ENCODE data around the gene LRP5.
"Not testable (repeated sequence)": the region's sequence is repeated elsewhere in the genome, so short reads cannot be mapped to it uniquely, and the experiment has no call there.

LRP5 gene

DNA sequence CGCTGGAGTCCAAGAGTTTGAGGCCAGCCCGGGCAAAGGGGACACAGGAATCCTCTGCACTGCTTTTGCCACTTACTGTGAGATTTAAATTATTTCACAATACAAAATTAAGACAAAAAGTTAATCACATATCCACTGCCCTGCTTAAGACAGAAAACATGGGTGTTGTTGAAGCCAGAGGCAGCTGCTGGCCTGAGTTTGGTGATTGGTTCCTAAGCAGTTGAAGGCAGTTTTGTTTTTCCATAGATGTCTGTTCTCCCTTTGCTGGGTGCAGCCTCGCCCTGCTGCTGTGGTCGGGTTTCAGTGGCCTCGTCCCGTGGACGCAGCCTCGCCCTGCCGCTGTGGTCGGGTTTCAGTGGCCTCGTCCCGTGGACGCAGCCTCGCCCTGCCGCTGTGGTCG lies 77.9 kb downstream of the LRP5 start:
- DNase-seq (ENCODE audit: low spot score): no peak
- Mint-ChIP-seq H3K36me3 (ENCODE audit: low read depth) (no peaks in the 10 kb centered on the region), H3K4me3 (no peak overlapping the region), H3K27me3 (ENCODE audit: low read depth) (no peaks in the 10 kb centered on the region), H3K27ac (no peak overlapping the region), H3K4me1 (ENCODE audit: low read depth) (no peaks in the 10 kb centered on the region), H3K9me3 (no peaks in the 10 kb centered on the region)

DNA sequence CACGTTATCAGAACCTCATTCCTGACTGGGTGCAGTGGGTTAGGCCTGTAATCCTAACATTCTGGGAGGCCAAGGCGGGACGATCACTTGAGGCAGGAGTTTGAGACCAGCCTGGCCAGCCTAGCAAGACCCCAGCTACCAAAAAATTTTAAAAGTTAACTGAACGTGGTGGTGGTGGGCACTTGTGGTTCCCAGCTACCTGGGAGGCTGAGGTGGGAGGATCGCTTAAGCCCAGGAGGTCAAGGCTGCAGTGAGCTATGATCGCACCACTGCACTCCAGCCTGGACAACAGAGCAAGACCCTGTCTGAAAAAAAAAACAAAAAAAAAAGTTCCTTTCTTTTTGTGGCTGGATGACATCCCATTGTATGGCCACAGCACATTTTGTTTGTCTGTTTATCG lies 80.4 kb downstream of the LRP5 start:
- no peaks in the 10 kb centered on the region for H3K27me3 Mint-ChIP-seq (ENCODE audit: low read depth)
- H3K4me1 Mint-ChIP-seq (ENCODE audit: low read depth): no peaks in the 10 kb centered on the region
- no peak overlapping the region for H3K27ac Mint-ChIP-seq
- no peaks in the 10 kb centered on the region for H3K36me3 Mint-ChIP-seq (ENCODE audit: low read depth)
- H3K9me3 Mint-ChIP-seq: no peaks in the 10 kb centered on the region
- H3K4me3 Mint-ChIP-seq: no peak overlapping the region
- no peak for DNase-seq (ENCODE audit: low spot score)

DNA sequence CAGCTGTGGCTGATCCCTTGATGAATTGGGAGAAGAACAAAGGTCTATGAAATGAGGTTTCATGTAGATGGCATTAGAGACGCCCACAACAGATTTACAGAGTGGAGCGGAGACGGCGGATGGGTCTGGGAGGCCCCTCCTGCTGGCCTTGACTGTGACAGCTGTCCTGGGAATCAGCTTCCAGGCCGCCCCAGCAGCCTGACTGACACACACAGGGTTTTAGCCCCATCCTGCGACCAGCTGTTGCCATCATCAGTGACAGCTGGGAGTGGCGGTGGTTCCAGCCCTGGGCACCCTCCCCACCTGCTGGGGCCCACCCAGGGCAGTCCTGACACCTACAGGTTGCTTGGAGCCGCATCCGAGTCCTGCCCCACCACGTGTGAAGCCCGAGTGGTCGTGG lies 84.1 kb downstream of the LRP5 start:
- Mint-ChIP-seq H3K36me3 (ENCODE audit: low read depth) (no peaks in the 10 kb centered on the region), H3K4me1 (ENCODE audit: low read depth) (no peaks in the 10 kb centered on the region), H3K9me3 (no peaks in the 10 kb centered on the region), H3K27me3 (ENCODE audit: low read depth) (no peaks in the 10 kb centered on the region), H3K27ac (no peak overlapping the region), H3K4me3 (no peak overlapping the region)
- DNase-seq (ENCODE audit: low spot score): no peak

DNA sequence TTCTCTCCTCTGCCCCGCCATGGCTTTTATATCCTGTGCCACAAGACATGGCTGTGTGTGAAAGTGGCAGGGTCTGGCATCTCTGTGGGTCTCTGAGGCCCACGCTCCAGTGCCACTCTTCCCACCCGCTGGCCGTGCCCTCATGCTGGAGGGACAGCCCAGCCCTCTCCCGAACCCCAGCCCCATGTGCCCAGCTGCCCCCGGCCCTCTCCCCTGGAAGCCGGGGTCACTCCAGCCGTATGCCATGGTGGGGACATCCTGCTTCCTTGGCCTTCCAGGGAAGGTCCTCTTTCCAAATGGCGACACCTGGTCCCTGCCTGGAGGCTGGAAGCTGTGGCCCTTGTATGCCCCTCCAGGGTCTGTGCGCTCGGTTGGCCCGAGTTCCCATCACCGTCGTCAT lies 84.9 kb downstream of the LRP5 start:
- Mint-ChIP-seq H3K9me3 (no peaks in the 10 kb centered on the region), H3K36me3 (ENCODE audit: low read depth) (no peaks in the 10 kb centered on the region), H3K4me1 (ENCODE audit: low read depth) (no peaks in the 10 kb centered on the region), H3K4me3 (no peak overlapping the region), H3K27me3 (ENCODE audit: low read depth) (no peaks in the 10 kb centered on the region), H3K27ac (no peak overlapping the region)
- no peak for DNase-seq (ENCODE audit: low spot score)

- H3K27ac Mint-ChIP-seq: no peak overlapping the region
- H3K4me3 Mint-ChIP-seq: no peak overlapping the region
- H3K9me3 Mint-ChIP-seq: no peaks in the 10 kb centered on the region
- no peaks in the 10 kb centered on the region for H3K36me3 Mint-ChIP-seq (ENCODE audit: low read depth)
- H3K27me3 Mint-ChIP-seq (ENCODE audit: low read depth): no peaks in the 10 kb centered on the region
- no peaks in the 10 kb centered on the region for H3K4me1 Mint-ChIP-seq (ENCODE audit: low read depth)
- DNase-seq (ENCODE audit: low spot score): no peak
Observed at GRCh38 chr11:68398995-68399851, 86.8 kb downstream of the LRP5 start.

DNA sequence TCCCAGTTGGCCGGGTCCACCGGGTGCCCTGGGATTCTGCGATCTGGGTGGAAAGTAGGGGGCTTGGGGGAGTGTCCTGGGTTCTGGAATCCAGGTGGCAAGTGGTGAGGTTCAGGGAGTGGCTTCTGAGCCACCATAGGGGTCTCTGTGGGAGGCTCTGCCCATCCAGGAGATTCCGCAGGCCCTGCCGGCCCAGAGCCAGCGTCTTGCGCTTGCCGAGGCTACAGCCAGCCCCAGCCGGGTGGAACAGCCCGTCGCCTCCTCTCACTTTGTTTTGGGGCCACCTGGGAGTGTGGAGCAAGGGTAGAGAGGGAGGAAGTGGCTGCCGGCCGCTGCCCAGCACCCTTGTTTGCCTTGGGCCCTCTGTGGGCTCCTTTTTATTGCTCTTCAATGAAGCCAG lies 87.5 kb downstream of the LRP5 start:
- Mint-ChIP-seq H3K27ac (no peak overlapping the region), H3K9me3 (no peaks in the 10 kb centered on the region), H3K4me3 (no peak overlapping the region), H3K36me3 (ENCODE audit: low read depth) (no peaks in the 10 kb centered on the region), H3K27me3 (ENCODE audit: low read depth) (no peaks in the 10 kb centered on the region), H3K4me1 (ENCODE audit: low read depth) (no peaks in the 10 kb centered on the region)
- no peak for DNase-seq (ENCODE audit: low spot score)

DNA sequence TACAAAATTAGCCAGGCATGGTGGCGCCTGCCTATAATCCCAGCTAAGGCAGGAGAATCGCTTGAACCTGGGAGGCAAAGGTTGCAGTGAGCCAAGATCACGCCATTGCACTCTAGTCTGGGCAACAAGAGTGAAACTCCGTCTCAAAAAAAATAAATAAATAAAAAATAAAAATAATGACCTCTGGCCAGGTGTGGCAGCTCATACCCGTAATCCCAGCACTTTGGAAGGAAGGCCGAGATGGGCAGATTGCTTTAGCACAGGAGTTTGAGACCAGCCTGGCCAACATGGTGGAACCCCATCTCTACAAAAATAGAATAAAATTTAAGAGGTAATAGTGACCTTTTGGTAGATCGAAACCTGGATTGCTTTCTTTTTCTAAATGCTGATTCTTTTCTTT lies 88.2 kb downstream of the LRP5 start:
- not testable (repeated sequence) for H3K27me3 Mint-ChIP-seq (ENCODE audit: low read depth); H3K27ac Mint-ChIP-seq; H3K4me3 Mint-ChIP-seq; H3K9me3 Mint-ChIP-seq; DNase-seq (ENCODE audit: low spot score); H3K36me3 Mint-ChIP-seq (ENCODE audit: low read depth); H3K4me1 Mint-ChIP-seq (ENCODE audit: low read depth)

GRCh38 chr11:68401856-68402255 lies 89.5 kb downstream of the LRP5 start:
- Mint-ChIP-seq H3K36me3 (ENCODE audit: low read depth) (no peaks in the 10 kb centered on the region), H3K4me3 (no peak overlapping the region), H3K4me1 (ENCODE audit: low read depth) (no peaks in the 10 kb centered on the region), H3K27ac (no peak overlapping the region), H3K9me3 (no peaks in the 10 kb centered on the region), H3K27me3 (ENCODE audit: low read depth) (no peaks in the 10 kb centered on the region)
- no peak for DNase-seq (ENCODE audit: low spot score)

DNA sequence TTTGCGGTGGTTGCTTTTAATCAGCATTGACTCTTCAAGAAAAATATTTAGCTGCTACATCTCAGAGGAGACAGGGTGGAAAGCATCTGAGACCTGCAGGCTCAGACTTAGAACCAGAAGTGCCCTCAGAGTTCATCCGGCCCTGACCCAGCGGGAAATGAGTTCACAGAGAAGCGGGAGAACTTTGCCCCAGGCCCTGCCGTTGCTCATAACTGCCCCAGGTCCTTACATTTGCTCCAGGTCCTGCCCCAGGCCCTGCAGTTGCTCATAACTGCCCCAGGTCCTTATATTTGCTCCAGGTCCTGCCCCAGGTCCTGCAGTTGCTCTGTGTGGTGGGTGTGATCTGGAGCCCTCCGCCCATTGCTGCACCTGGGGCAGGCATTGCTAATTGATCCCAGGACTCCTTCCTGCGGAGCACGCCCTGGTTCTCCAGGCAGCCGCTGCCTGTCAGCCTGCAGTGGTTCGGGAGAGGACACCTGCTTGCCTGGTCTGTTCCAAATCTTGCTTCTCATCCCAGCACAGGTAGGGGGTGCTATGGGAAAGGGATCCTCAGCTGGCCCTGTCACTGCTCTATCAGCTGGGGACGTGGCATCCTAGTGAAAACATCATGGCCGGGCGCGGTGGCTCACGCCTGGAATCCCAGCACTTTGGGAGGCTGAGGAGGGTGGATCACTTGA lies 90.1 kb downstream of the LRP5 start:
- H3K27me3 Mint-ChIP-seq (ENCODE audit: low read depth): no peaks in the 10 kb centered on the region
- H3K36me3 Mint-ChIP-seq (ENCODE audit: low read depth): no peaks in the 10 kb centered on the region
- H3K4me1 Mint-ChIP-seq (ENCODE audit: low read depth): no peaks in the 10 kb centered on the region
- no peak overlapping the region for H3K27ac Mint-ChIP-seq
- no peaks in the 10 kb centered on the region for H3K9me3 Mint-ChIP-seq
- H3K4me3 Mint-ChIP-seq: no peak overlapping the region
- DNase-seq (ENCODE audit: low spot score): no peak

DNA sequence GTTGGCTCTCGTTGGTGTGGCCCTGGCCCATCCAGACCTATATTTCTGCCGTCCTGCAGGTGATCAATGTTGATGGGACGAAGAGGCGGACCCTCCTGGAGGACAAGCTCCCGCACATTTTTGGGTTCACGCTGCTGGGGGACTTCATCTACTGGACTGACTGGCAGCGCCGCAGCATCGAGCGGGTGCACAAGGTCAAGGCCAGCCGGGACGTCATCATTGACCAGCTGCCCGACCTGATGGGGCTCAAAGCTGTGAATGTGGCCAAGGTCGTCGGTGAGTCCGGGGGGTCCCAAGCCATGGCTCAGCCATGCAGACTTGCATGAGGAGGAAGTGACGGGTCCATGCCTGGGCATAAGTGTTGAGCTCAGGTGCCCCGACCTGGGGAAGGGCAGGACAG lies 91.0 kb downstream of the LRP5 start:
- Mint-ChIP-seq H3K9me3 (no peaks in the 10 kb centered on the region), H3K27ac (no peak overlapping the region), H3K27me3 (ENCODE audit: low read depth) (no peaks in the 10 kb centered on the region), H3K36me3 (ENCODE audit: low read depth) (no peaks in the 10 kb centered on the region), H3K4me1 (ENCODE audit: low read depth) (no peaks in the 10 kb centered on the region), H3K4me3 (no peak overlapping the region)
- DNase-seq (ENCODE audit: low spot score): no peak

DNA sequence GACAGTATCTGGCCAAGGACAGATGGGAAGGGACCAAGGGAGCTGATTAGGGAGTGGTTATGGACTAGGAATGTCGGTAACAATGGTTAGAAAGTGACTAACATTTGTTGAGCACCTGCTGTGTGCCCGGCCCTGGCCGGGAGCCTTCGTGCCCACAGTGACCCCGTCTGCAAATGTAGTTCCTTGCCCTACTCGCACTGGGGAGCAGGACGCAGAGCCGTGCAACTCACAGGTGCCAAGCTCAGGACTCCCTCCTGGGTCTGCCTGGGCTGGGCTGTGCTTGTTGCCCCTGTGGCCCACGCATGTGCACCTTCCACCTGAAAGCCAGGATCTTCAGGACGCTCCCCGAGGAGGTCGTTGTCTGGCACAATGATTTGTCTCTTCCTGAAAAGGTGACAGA lies 91.4 kb downstream of the LRP5 start:
- Mint-ChIP-seq H3K4me3 (no peak overlapping the region), H3K27ac (no peak overlapping the region), H3K27me3 (ENCODE audit: low read depth) (no peaks in the 10 kb centered on the region), H3K9me3 (no peaks in the 10 kb centered on the region), H3K4me1 (ENCODE audit: low read depth) (no peaks in the 10 kb centered on the region), H3K36me3 (ENCODE audit: low read depth) (no peaks in the 10 kb centered on the region)
- DNase-seq (ENCODE audit: low spot score): no peak

DNA sequence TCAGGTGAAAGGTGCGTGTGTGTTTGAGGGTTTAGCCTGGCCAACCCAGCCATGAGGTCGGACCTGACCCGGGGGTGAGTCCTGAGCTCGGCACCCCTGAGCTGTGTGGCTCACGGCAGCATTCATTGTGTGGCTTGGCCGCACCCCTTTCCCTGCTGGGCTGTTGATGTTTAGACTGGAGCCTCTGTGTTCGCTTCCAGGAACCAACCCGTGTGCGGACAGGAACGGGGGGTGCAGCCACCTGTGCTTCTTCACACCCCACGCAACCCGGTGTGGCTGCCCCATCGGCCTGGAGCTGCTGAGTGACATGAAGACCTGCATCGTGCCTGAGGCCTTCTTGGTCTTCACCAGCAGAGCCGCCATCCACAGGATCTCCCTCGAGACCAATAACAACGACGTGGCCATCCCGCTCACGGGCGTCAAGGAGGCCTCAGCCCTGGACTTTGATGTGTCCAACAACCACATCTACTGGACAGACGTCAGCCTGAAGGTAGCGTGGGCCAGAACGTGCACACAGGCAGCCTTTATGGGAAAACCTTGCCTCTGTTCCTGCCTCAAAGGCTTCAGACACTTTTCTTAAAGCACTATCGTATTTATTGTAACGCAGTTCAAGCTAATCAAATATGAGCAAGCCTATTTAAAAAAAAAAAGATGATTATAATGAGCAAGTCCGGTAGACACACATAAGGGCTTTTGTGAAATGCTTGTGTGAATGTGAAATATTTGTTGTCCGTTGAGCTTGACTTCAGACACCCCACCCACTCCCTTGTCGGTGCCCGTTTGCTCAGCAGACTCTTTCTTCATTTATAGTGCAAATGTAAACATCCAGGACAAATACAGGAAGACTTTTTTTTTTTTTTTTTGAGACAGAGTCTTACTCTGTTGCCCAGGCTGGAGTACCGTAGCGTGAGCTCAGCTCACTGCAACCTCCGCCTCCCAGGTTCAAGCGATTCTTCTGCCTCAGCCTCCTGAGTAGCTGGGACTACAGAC lies 94.2 kb downstream of the LRP5 start:
- Mint-ChIP-seq H3K27me3 (ENCODE audit: low read depth) (no peaks in the 10 kb centered on the region), H3K27ac (no peak overlapping the region), H3K4me3 (no peak overlapping the region), H3K36me3 (ENCODE audit: low read depth) (no peaks in the 10 kb centered on the region), H3K4me1 (ENCODE audit: low read depth) (no peaks in the 10 kb centered on the region), H3K9me3 (no peaks in the 10 kb centered on the region)
- no peak for DNase-seq (ENCODE audit: low spot score)

DNA sequence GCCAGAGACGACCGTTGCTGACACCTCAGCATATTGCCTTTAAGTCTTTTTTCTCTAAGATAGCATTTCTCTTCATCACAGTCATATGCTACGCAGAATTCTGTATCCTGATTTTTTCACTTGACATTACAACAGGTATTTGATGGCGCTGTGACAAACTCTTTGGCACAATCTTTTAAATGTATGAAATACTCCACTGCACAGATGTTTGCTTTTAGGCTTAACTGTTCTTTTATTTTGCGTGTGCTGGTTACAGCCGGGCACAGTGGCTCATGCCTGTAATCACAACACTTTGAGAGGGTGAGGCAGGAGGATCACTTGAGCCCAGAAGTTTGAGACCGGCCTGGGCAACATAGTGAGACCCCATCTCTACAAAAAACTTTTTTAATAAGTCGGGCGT lies 96.1 kb downstream of the LRP5 start:
- Mint-ChIP-seq H3K4me1 (ENCODE audit: low read depth) (no peaks in the 10 kb centered on the region), H3K27ac (no peak overlapping the region), H3K27me3 (ENCODE audit: low read depth) (no peaks in the 10 kb centered on the region), H3K36me3 (ENCODE audit: low read depth) (no peaks in the 10 kb centered on the region), H3K4me3 (no peak overlapping the region), H3K9me3 (no peaks in the 10 kb centered on the region)
- DNase-seq (ENCODE audit: low spot score): no peak
